Activated naive CD8-positive, alpha-beta T cell treated with anti-CD3 and anti-CD28 coated beads, Interleukin-2, amount 50 U/mL, for 24 hours (primary cell): ENCODE results near the gene DISP1.
A peak's percentile ranks its signal among the peaks of the same experiment; 100 is the strongest.

ENCODE experiments used
- ATAC-seq: fragments of 150-1000 bp; cut with Tn5 transposase; one replicate; pipeline ENCODE4 v1.10.0; 2021
- DNase-seq: peaks from one replicate; pipeline ENCODE4 v3.0.0; 2021
- H3K27ac Mint-ChIP-seq: one replicate; pipeline ENCODE4 v1.8.0; 2021; ENCODE audit warnings: mild to moderate bottlenecking, mixed read lengths
- H3K27me3 Mint-ChIP-seq: one replicate; pipeline ENCODE4 v1.8.0; 2021; ENCODE audit warnings: mixed read lengths
- H3K36me3 Mint-ChIP-seq: one replicate; pipeline ENCODE4 v1.8.0; 2021; ENCODE audit warnings: low read depth, mixed read lengths
- H3K4me1 Mint-ChIP-seq: one replicate; pipeline ENCODE4 v1.8.0; 2021; ENCODE audit warnings: mixed read lengths
- H3K4me3 Mint-ChIP-seq: one replicate; pipeline ENCODE4 v1.8.0; 2021; ENCODE audit warnings: mild to moderate bottlenecking, moderate library complexity, mixed read lengths
- H3K9me3 Mint-ChIP-seq: one replicate; pipeline ENCODE4 v1.8.0; 2021; ENCODE audit warnings: mixed read lengths

The DISP1 gene

DNA sequence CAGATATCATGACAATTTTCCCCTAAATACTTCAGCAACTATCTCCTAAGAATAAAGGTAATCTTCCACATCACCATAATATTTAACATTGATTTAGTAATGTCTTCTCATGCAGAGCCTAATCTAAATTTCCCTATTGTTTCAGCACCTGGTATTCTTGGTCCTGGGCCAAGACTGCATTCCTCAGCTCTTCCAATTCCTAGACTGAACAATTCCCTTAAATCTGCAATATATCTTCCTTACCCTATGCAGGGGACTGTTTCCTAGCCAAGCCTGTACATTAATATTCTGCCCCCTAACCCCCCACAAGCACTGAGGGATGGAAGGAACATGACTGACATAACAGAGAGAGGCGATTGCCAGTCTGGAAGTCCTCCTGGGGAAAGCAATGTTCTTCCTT lies 28.7 kb upstream of the DISP1 start:
- Mint-ChIP-seq H3K27me3 (peaks cover 9% of the 10 kb centered on the region), H3K36me3 (no peaks in the 10 kb centered on the region), H3K4me3 (no peak overlapping the region), H3K4me1 (peaks cover 15% of the 10 kb centered on the region), H3K27ac (no peak overlapping the region), H3K9me3 (peaks cover 8% of the 10 kb centered on the region)
- DNase-seq = no peak
- ATAC-seq = no peak

DNA sequence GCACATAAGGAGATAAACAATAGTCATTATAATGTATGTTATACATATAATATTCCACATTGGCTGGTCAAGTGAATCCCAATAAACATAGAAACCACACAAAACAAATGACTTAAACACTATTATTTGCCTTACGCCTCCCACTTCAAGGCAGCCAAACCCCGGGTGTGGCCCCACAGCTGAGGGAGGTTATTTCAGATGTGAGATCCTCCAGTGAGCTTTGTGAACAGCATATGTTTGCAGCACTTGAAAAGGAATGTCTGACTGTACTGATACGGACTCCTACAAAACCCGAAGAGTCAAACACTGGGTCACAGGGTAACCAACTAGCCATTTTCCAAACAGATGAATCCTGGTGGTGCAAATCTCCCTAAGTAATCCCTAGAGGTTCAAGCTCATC lies 27.1 kb upstream of the DISP1 start:
- peaks cover 4% of the 10 kb centered on the region for H3K27me3 Mint-ChIP-seq
- no peak overlapping the region for H3K4me3 Mint-ChIP-seq

DNA sequence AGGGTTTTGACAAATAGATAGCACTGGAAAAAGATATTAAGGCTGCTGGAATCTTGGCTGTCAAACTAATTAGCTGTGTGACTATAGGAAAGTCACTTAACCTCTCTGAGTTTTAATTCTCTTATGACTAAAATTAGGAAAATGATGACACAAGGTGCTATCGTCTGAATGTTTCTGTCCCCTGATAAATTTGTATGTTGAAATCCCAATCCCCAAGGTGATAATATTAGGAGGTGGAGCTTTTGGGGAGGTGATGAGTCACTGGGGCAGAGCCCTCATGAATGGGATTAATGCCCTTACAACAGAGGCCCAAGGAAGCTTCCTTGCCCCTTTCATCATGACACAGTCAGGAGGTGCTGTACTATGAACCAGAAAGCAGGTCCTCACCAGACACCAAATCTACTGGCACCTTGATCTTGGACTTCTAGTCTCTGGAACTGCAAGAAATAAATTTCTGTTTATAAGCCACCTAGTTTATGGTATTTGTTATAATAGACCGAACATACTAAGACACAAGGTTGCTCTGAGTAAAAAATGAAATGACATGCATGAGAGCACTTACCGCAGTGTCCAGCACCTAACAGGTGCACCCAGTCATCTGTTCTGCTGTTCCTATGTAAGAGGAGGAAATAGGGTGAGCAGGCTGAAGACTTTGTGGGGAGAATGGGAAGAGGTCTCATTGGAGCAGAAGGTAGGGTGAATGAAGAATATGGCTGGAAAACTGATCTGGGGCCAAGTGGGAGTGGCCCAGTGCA lies 26.3 kb upstream of the DISP1 start:
- H3K4me1 Mint-ChIP-seq = peaks cover 15% of the 10 kb centered on the region
- no peak overlapping the region for H3K27ac Mint-ChIP-seq
- H3K36me3 Mint-ChIP-seq = no peaks in the 10 kb centered on the region
- H3K4me3 Mint-ChIP-seq = no peak overlapping the region
- ATAC-seq (no peak), DNase-seq (no peak)
- H3K27me3 Mint-ChIP-seq = peaks cover 2% of the 10 kb centered on the region
- peaks cover 8% of the 10 kb centered on the region for H3K9me3 Mint-ChIP-seq

More for the DNA sequence above, 27.1 kb upstream of the DISP1 start:
- DNase-seq (no peak), ATAC-seq (no peak)
- peaks cover 15% of the 10 kb centered on the region for H3K4me1 Mint-ChIP-seq
- peaks cover 8% of the 10 kb centered on the region for H3K9me3 Mint-ChIP-seq
- no peaks in the 10 kb centered on the region for H3K36me3 Mint-ChIP-seq
- H3K27ac Mint-ChIP-seq = no peak overlapping the region

DNA sequence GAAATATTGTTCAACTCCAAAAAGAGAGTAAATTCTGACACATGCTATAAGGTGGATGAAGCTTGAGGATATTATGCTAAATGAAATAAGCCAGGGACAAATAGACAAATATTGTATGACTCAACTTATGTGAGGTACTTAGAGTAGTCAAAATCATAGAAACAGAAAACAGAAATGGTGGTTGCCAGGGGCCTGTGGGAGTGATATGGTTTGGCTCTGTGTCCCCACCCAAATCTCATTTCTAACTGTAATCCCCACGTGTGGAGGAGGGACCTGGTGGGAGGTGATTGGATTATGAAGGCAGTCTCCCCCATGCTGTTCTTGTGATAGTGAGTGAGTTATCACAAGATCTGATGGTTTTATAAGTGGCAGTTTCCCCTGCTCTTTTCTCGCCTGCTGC lies 24.7 kb upstream of the DISP1 start:
- no peak for DNase-seq
- H3K4me3 Mint-ChIP-seq = no peak overlapping the region
- no peak overlapping the region for H3K27ac Mint-ChIP-seq
- peaks cover 8% of the 10 kb centered on the region for H3K9me3 Mint-ChIP-seq
- H3K4me1 Mint-ChIP-seq = peaks cover 15% of the 10 kb centered on the region
- no peaks in the 10 kb centered on the region for H3K27me3 Mint-ChIP-seq
- no peaks in the 10 kb centered on the region for H3K36me3 Mint-ChIP-seq
- peak; percentile 25 for ATAC-seq

DNA sequence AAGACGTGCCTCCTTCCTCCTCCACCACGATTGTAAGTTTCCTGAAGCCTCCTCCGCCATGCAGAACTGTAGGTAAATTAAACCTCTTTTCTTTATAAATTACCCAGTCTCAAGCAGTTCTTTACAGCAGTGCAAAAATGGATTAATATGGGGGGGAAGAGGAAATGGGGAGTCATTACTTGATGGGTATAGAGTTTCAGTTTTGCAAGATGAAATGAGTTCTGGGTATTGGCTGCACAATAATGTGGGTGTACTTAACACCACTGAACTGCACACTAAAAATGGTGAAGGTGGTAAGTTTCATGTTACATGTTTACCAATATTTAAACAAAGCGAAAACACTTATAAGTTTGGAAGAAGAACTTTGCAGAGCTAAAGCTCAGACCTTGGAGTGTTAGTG lies 24.3 kb upstream of the DISP1 start:
- Mint-ChIP-seq H3K4me3 (no peak overlapping the region), H3K4me1 (peaks cover 15% of the 10 kb centered on the region), H3K9me3 (peaks cover 8% of the 10 kb centered on the region), H3K27me3 (no peaks in the 10 kb centered on the region), H3K36me3 (no peaks in the 10 kb centered on the region), H3K27ac (no peak overlapping the region)
- DNase-seq (no peak), ATAC-seq (peak; percentile 33)

DNA sequence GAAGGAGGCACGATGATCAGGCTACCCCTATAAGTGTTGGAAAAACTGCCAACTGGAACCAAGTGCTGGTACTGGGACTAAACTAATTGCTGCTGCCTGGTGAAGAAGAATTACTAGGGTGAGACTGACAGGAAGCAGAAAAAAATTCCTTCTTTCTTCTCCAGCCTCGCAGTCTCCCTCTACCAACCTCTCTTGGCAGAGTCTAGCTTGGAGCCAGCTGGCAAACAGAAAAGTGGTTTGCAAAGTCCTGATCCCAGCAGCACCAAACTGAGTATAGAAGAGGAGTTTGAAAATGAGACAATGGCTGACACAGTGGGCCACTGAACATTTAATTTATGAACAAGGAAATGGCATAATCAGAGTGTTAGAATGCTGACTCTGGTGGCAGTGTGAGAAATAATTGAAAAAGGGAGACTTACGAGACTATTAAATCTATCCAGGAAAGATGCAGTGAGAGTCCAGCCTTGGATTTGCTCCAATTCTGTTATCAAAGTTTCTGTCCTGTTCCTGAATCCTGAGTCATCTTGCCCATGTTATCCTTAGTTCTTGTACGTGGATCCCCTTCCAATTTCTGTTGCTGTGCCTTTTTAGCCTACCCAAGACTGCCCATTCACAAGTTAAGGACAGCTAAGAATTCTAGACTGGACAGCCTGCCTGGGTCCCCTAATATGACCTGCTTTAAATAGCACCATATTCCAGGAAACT lies 23.7 kb upstream of the DISP1 start:
- H3K4me3 Mint-ChIP-seq = no peak overlapping the region
- H3K36me3 Mint-ChIP-seq = no peaks in the 10 kb centered on the region
- DNase-seq (no peak), ATAC-seq (no peak)
- H3K4me1 Mint-ChIP-seq = peaks cover 15% of the 10 kb centered on the region
- H3K27ac Mint-ChIP-seq = no peak overlapping the region
- H3K27me3 Mint-ChIP-seq = no peaks in the 10 kb centered on the region
- H3K9me3 Mint-ChIP-seq = peaks cover 8% of the 10 kb centered on the region

DNA sequence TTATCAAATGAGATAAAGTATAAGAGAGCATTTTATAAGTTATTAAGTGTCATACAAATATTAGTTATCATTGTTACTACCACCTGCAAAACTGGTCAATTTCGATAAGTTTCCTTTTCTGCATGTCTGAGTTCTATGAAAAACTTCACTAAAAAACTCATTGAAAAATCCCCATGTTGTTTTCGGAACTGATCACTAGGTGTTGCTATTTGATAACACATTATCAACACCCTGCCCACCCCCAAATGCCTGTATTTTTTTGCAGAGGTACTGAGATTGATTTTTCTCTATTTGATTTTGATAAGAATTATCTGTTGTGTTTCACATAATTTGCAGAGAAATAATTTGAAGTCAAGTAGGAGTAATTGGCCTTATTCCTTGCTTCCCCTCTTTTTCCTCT lies 22.1 kb upstream of the DISP1 start:
- ATAC-seq = no peak
- no peak overlapping the region for H3K4me3 Mint-ChIP-seq
- DNase-seq = no peak
- no peak overlapping the region for H3K27ac Mint-ChIP-seq
- H3K9me3 Mint-ChIP-seq = peaks cover 8% of the 10 kb centered on the region
- H3K27me3 Mint-ChIP-seq = no peaks in the 10 kb centered on the region
- peaks cover 18% of the 10 kb centered on the region for H3K4me1 Mint-ChIP-seq
- H3K36me3 Mint-ChIP-seq = no peaks in the 10 kb centered on the region

DNA sequence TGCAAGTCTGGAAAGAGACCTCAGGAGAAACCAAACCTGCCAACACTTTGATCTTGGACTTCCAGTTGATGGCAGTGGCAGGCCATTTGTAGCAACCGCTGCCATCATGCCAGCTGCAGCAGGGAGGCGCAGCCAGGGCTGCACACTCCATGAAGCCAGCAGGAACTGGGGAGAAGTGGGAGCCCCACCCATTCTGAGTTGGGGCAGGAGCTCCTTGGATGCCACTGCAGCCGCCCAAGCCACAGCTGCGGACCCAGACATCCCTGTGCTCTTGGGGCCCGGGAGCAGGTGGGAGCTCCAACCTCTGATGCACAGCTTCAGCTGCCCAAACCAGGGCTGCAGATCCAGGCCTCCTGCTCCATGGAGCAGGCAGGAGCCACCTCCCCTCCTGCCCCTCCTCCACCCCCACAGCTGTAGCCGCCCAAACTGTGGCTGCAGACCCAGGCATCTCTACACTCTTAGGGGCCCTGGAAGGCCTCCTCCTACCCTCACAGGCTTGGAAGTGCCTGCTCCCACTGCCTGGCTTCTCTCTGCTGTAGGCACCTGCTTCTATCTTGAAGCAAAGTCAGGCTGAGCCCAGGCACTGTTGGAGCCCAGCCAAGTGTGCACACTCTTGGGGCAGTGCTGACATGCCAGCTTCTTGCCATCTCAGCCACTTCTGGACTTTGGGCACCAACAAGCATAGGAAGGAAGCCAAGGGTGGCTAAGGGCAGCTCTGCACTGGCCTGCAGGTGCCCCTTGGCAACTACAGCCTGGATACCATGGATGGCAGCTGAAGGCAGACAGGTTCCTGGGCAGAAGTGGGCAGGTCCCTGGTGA lies 20.0 kb upstream of the DISP1 start:
- H3K9me3 Mint-ChIP-seq = peaks cover 3% of the 10 kb centered on the region
- H3K4me3 Mint-ChIP-seq = no peak overlapping the region
- H3K4me1 Mint-ChIP-seq = peaks cover 24% of the 10 kb centered on the region
- no peak overlapping the region for H3K27ac Mint-ChIP-seq
- ATAC-seq = no peak
- no peaks in the 10 kb centered on the region for H3K36me3 Mint-ChIP-seq
- H3K27me3 Mint-ChIP-seq = no peaks in the 10 kb centered on the region
- DNase-seq = no peak

DNA sequence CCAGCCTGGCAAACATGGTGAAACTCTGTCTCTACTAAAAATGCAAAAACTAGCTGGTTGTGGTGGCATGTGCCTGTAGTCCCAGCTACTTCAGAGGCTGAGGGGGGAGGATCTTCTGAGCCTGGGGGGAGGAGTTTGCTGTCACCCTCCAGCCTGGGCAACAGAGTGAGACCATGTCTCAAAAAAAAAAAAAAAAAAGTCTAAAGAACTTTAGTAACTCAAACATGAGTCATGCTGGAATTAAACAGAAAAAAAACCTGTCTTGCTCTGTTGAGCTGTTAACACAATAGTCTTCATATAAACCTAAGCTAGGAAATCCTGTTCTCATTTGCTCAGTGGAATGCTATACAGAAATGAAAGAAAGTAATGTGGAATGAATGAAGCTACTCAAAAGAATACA lies 16.7 kb upstream of the DISP1 start:
- no peaks in the 10 kb centered on the region for H3K36me3 Mint-ChIP-seq
- ATAC-seq = peak; percentile 65
- no peaks in the 10 kb centered on the region for H3K9me3 Mint-ChIP-seq
- no peak overlapping the region for H3K4me3 Mint-ChIP-seq
- peaks cover 15% of the 10 kb centered on the region for H3K4me1 Mint-ChIP-seq
- H3K27ac Mint-ChIP-seq = no peak overlapping the region
- peak; percentile 28 for DNase-seq
- H3K27me3 Mint-ChIP-seq = peaks cover 3% of the 10 kb centered on the region

DNA sequence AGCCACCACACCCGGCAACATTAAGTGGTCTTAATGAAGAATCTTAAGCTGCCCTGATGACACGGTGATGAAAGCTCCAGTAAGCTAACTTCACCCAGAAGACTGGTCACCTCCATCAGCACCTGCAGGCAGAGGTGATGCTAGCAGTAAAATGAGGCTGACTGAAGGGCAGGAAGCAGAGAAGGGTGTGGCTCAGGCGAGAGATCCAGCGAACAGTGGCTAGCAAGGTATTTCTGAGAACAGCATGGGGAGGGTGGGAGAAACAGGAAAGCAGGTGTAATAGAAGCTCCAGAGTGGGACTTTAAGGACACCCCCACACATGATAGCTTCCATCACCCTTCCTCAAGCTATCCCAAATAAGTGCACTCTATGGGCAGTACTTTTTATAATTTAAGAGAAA lies 15.9 kb upstream of the DISP1 start:
- Mint-ChIP-seq H3K4me3 (no peak overlapping the region), H3K9me3 (no peaks in the 10 kb centered on the region), H3K27me3 (peaks cover 3% of the 10 kb centered on the region), H3K27ac (no peak overlapping the region), H3K4me1 (peaks cover 15% of the 10 kb centered on the region), H3K36me3 (no peaks in the 10 kb centered on the region)
- no peak for ATAC-seq
- DNase-seq = no peak

DNA sequence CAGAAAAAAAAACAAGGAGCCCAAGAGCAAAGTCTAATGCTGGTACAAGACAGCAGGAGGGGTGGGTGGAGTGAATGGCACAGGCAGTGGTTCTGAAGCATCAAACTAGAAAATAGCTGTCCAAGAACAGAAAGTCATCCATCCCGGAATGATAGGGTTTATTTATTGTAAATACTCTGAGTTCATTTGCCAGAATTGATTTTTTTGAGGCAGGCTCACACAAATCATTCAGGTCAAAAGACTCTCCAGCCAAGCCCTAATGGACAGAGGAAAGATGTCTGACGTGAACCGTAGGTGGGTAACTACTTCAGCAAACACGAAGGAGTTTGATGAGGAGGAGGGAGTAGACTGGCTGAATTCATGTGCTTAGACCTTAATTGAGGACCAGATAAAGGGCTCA lies 13.8 kb upstream of the DISP1 start:
- no peak for DNase-seq
- no peak for ATAC-seq
- H3K4me3 Mint-ChIP-seq = no peak overlapping the region
- H3K27ac Mint-ChIP-seq = no peak overlapping the region
- no peaks in the 10 kb centered on the region for H3K9me3 Mint-ChIP-seq
- no peaks in the 10 kb centered on the region for H3K36me3 Mint-ChIP-seq
- peaks cover 15% of the 10 kb centered on the region for H3K4me1 Mint-ChIP-seq
- peaks cover 3% of the 10 kb centered on the region for H3K27me3 Mint-ChIP-seq

DNA sequence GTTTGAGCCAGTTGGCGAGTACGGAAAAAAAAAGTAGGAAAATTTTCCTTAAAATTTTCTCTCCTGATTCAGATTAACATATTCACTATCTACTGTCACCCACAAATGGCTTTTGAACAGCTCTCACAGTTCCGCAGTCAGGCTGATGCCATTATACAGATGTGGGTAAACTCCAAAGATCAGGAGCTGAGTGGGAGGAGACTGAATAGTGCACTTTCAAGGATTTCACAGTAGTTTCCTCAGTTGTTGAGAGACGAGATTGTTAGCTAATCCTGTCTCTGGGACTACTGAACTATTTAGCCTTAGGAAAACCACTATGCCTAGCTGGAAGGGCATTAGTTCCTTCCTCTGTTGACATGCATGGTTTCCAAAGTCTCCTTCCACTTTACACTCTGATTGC lies 3.2 kb upstream of the DISP1 start:
- Mint-ChIP-seq H3K4me3 (no peak overlapping the region), H3K27ac (no peak overlapping the region)

DNA sequence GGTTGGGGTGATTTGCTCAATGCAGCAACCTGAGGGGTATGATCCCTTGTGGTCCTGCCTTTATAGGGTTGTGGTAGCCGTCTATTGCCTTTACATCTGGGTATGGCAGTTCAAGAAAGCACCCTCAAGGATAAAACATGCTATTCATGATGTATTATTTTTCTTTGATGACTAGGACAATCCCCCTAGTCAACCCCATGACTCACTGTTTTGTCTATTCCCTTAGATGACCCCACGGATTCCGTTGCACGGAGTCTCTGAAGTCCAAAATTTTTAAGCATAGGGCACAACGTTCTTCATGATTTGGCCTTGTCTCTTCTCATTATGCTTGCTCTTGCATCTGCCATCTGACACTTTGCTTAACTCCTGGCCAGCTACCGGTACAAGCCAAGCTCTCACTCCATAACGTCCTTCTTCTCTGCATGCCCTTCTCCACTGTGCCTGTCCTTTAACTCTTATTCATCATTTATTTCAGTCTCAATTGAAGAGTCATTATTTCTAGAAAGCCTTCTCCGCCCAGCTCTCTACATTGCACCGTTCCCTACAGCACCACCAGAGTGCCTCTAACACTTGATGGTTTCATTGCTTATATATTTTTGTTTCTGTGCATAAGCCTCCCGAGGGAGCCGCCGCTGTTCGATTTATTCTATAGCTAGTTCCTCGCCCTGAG lies 838 bp upstream of the DISP1 start:
- Mint-ChIP-seq H3K9me3 (no peaks in the 10 kb centered on the region), H3K4me1 (peaks cover 43% of the 10 kb centered on the region), H3K27ac (peak overlapping the region; percentile 94), H3K4me3 (peak overlapping the region; percentile 95), H3K27me3 (no peaks in the 10 kb centered on the region), H3K36me3 (peaks cover 3% of the 10 kb centered on the region)
- no peak for ATAC-seq
- DNase-seq = no peak

More for the DNA sequence above, 3.2 kb upstream of the DISP1 start:
- no peaks in the 10 kb centered on the region for H3K9me3 Mint-ChIP-seq
- ATAC-seq (no peak), DNase-seq (no peak)
- H3K27me3 Mint-ChIP-seq = no peaks in the 10 kb centered on the region
- peaks cover 20% of the 10 kb centered on the region for H3K4me1 Mint-ChIP-seq
- no peaks in the 10 kb centered on the region for H3K36me3 Mint-ChIP-seq

DNA sequence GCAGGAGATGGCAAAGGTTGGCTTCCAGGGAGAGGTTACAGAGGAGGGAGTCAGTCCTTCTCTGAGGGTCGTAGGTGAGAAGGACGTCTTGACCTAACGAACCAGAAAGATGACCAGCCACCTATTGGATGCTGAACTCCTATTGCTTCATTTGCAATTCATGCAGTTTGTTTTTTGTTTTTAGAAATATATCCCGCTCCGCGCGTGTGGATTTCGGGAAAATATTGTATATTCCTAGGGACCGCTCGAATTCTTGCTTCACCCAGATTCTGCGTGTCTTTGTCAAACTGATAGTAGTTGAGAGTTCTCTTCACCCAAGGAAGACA lies 564 bp downstream of the DISP1 start:
- peak overlapping the region; percentile 95 for H3K4me3 Mint-ChIP-seq
- H3K27me3 Mint-ChIP-seq = no peaks in the 10 kb centered on the region
- ATAC-seq (no peak), DNase-seq (no peak)
- H3K27ac Mint-ChIP-seq = peak overlapping the region; percentile 94
- peaks cover 45% of the 10 kb centered on the region for H3K4me1 Mint-ChIP-seq
- peaks cover 4% of the 10 kb centered on the region for H3K36me3 Mint-ChIP-seq
- no peaks in the 10 kb centered on the region for H3K9me3 Mint-ChIP-seq
